Stimulated activated CD4-positive, alpha-beta T cell treated with anti-CD3 and anti-CD28 coated beads, Interleukin-1b, Interleukin-23, amount 100 ng/mL, for 4 hours (primary cell): ENCODE data around the gene ERICH4.
"Not testable (repeated sequence)": the region's sequence is repeated elsewhere in the genome, so short reads cannot be mapped to it uniquely, and the experiment has no call there.

Experiments used
- DNase-seq, 2 donors: peaks; one replicate each; pipeline ENCODE4 v3.0.0-alpha.2; 2020; ENCODE audit warnings: low read depth in 2 of 2

ERICH4 gene

GRCh38 chr19:41478875-41479756 is 36.2 kb downstream of the ERICH4 start:
- DNase-seq = no peak

GRCh38 chr19:41479757-41480191 is 36.8 kb downstream of the ERICH4 start:
- no peak for DNase-seq

- no peak for DNase-seq
Measured at GRCh38 chr19:41480336-41480735, 37.4 kb downstream of the ERICH4 start.

- DNase-seq = no peak
Measured at GRCh38 chr19:41484822-41485221, 41.9 kb downstream of the ERICH4 start.

GRCh38 chr19:41486953-41487352 is 44.0 kb downstream of the ERICH4 start:
- DNase-seq = not testable (repeated sequence)

GRCh38 chr19:41492843-41493242 is 49.9 kb downstream of the ERICH4 start:
- no peak for DNase-seq
